ENCODE results near the gene PEMT. TPM values are rescaled to one million over a fixed set of nuclear protein-coding genes. Genes with fewer than 3 reads are reported as not detected.

PEMT gene
- total and polyA plus RNA-seq, 9 of the 15 experiments (the other 6 are each of a cell fraction or from before 2014, with no cell fraction given): 1.4 to 36.4 (median 13.6) TPM

- no peaks in the 10 kb centered on the region for H3K9me3 ChIP-seq (replicated peaks; ENCODE audit: control insufficient read depth, insufficient read depth, low read depth, low read length)
- FAIRE-seq (no peak), ATAC-seq (no peak; the same call in 2 of the 3 replicates), DNase-seq (ENCODE audit: extremely low read depth in 1 of 4, low spot score in 3 of 4) (peak in 1 of 4 experiments; percentile 4)
- ChIA-PET POLR2A (interaction anchor here (1.2 to 1.9 kb wide), 2 partner anchors 10 to 13 kb away, joined by 4 read pairs; no protein-coding TSS in a partner anchor), CTCF (ENCODE audit: low intra/inter-chr PET ratio) (no interaction called here)
- H3K79me2 ChIP-seq (ENCODE audit: control insufficient read depth, insufficient read depth, low read length): no peaks in the 10 kb centered on the region
- no peaks in the 10 kb centered on the region for H3K27me3 ChIP-seq (ENCODE audit: control insufficient read depth in 2 of 2, insufficient read depth in 2 of 2, low read length in 2 of 2)
- H4K20me1 ChIP-seq (replicated peaks; ENCODE audit: control insufficient read depth, insufficient read depth, low read length): no peaks in the 10 kb centered on the region
- H3K4me1 ChIP-seq (replicated peaks in 1 of 2; ENCODE audit: control insufficient read depth in 2 of 2, insufficient read depth in 2 of 2, low read length in 2 of 2): peaks cover 7 to 24% of the 10 kb centered on the region in 2 experiments
- H2AFZ ChIP-seq (ENCODE audit: low read depth, low read length): no peak overlapping the region
- H3K9ac ChIP-seq (ENCODE audit: insufficient read depth in 1 of 2, low read depth in 2 of 2, low read length in 2 of 2): 0 out of 4 replicates have a peak overlapping the region, but pooled peaks of 1 of the 2 experiments have one; percentile 52
- 54% methylated on average over 14 of the region's 15 CpGs for WGBS (ENCODE audit: insufficient coverage, low coverage, missing lambda C conversion rate)
- BruUV-seq (replicated peaks): no TSS peak
- intact Hi-C loops (cut with micrococcal nuclease): no loop called here
- H3K9me1 ChIP-seq (ENCODE audit: control insufficient read depth, insufficient read depth, low read length): no peaks in the 10 kb centered on the region
- H3K4me2 ChIP-seq (ENCODE audit: insufficient read depth, low read length): no peak overlapping the region
- no peaks in the 10 kb centered on the region for H3K36me3 ChIP-seq (ENCODE audit: control insufficient read depth, insufficient read depth, low read length)
- TF ChIP-seq ZNF143 (CRISPR knock-in tag; IDR thresholded peaks at IDR 0.05): no peak
- TF ChIP-seq POU5F1 (IDR thresholded peaks at IDR 0.05; ENCODE audit: borderline replicate concordance, low read depth, low read length, partially characterized antibody): no peak
- peak; percentile 43; the same call in 1 of the 2 replicates for TF ChIP-seq SPI1 (IDR thresholded peaks at IDR 0.05; ENCODE audit: borderline replicate concordance, low read depth, low read length)
- no peak for TF ChIP-seq ARNT (IDR thresholded peaks at IDR 0.05)
- TF ChIP-seq ILF3 (IDR thresholded peaks at IDR 0.05; ENCODE audit: borderline replicate concordance): no peak
- TF ChIP-seq STAT5A (IDR thresholded peaks at IDR 0.05; ENCODE audit: borderline replicate concordance, low read length): no peak
- in situ Hi-C loops (cut with MboI): no loop called here
- H3K27ac ChIP-seq (ENCODE audit: extremely low read depth, low read depth, low read length): no peak overlapping the region
- H3K4me3 ChIP-seq: no peak overlapping the region
These were observed 11.8 kb upstream of the PEMT start for GRCh38 chr17:17603178-17603894.

Measured in K562 (cell line).